HG02840 (cell line): ENCODE data around the gene CDH13.

Source experiments
- ATAC-seq: cut with Tn5 transposase; IDR thresholded peaks from one replicate; pipeline ENCODE4 v1.9.1; 2021; ENCODE audit warnings: mild to moderate bottlenecking, moderate library complexity, moderate number of reproducible peaks; ENCODE audit not compliant: unreplicated experiment, low FRiP score

The CDH13 gene

GRCh38 chr16:83609178-83609577 is 982.4 kb downstream of the CDH13 start:
- no peak for ATAC-seq

- ATAC-seq = no peak
Measured at GRCh38 chr16:83615141-83615952, 988.6 kb downstream of the CDH13 start.

- ATAC-seq = no peak
Measured at GRCh38 chr16:83615953-83616350, 989.2 kb downstream of the CDH13 start.

DNA sequence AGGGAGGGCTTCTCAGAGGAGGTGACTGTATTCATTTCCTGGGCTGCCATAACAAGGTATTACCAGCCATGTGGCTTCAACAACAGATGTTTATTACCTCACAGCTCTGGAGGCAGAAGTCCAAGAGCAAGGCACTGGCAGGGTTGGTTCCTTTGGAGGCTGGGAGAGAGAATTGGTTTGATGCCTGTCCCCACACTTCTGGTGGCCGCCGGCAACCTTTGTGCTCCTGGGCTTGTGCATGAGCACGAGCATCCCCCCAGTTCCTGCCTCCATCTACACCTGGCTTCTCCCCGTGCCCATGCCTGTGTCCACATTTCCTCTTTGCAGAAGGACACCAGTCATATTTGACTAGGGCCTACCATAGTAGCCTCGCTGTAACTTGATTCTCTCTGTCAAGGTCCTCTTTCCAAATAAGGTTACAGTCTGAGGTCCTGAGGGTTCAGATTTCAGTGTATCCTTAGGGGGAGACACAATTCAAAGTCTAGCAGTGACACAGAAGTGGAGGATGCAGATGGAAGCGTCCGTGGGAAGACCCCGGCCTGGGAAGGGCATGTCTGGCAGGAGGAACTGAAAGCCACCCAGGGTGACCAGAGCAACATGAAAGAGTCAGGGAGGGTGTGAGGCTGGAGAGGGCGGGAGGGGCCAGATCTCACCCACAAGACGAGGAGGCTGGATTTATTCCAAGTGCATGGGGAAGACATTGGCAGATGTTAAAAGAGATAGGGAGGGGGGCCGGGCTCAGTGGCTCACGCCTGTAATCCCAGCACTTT is 992.8 kb downstream of the CDH13 start:
- ATAC-seq = no peak

GRCh38 chr16:83622010-83622409 is 995.2 kb downstream of the CDH13 start:
- no peak for ATAC-seq

GRCh38 chr16:83623091-83623730 is 996.4 kb downstream of the CDH13 start:
- no peak for ATAC-seq

- ATAC-seq = no peak
Measured at GRCh38 chr16:83623892-83624291, 997.1 kb downstream of the CDH13 start.

DNA sequence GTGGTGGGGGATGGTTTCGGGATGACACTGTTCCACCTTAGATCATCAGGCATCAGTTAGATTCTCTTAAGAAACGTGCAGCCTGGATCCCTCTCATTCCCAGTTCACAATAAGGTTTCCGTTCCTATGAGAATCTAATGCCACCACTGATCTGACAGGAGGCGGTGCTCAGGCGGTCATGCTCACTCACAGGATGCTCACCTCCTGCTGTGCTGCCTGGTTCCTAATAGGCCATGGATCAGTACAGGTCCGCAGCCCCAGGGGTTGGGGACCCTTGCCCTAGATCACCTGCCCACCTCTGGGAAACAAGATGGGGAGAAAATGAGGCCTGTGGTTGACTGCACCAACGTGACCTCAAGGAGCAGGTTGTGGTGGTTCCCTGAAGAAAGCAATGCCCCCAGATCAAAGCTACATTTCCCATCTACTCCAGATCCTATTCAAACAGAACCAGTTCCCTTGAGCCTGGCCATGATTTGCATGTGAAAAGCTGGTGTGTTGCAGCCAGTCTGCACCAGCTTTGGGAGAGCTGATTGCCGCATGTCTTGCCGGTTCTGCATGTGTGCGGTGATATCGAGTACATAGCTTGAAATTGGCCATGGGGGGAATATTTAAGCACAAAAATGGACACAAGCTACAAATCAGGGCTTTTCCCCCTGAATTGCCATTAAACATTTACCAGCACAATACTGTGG is 997.8 kb downstream of the CDH13 start:
- ATAC-seq = no peak

DNA sequence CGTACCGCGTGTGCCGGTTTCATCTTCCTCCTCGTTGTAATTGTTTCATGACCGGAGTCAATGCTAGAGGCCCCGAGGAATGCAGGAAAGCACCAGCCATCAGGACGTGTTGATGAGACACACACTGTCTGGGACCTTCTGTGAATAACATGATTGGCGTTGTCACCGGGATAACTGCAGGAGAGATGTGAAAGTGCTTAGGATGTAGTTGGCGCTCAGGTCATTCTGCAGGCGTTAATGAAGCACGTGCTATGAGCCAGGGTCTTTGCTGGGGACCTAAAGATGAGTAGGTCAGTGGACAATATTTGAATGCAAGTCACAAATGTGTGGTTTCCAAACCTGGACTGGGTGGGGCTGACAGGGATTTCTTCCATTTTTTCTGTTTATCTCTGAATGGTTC is 999.4 kb downstream of the CDH13 start:
- no peak for ATAC-seq

DNA sequence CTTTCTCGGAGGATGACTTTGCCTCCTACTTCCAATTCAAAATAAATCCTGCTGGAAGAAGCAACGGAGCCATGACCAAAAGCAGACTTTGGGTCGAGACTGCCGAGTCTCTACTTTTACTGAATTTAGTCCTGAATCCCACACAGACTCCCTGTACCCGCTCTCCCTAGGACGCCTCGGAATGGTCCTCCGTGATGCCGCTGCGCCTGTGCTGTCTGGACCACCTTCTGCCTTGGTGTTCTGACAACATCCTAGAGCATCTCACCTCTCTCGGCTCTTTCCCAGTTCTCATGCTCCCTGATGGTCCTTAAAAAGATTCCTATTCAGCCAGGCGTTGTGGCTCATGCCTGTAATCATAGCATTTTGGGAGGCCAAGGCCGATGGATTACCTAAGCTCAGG is 999.9 kb downstream of the CDH13 start:
- ATAC-seq = no peak

GRCh38 chr16:83627996-83628395 is 1001.2 kb downstream of the CDH13 start:
- no peak for ATAC-seq

GRCh38 chr16:83629426-83629825 is 1002.7 kb downstream of the CDH13 start:
- no peak for ATAC-seq

DNA sequence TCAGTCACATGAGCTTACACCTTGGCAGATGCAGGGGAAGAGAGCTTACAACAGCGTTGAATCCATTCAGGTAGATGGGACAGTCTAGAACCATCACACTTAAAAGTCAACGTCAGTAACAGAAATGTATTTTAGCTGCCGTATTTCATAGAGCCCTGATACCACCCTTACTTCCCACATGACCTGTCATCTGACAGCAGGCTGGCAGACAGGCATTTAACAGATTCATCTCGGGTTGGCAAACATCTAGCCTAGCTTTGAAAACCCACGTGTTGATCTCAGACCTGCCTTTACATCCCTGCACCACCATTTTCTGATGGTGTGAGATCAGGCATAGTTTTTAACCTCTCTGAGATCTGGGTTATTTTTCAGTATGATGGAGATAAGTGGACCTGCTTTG is 1003.1 kb downstream of the CDH13 start:
- ATAC-seq = no peak

GRCh38 chr16:83630979-83631378 is 1004.2 kb downstream of the CDH13 start:
- ATAC-seq = no peak

- no peak for ATAC-seq
Measured at GRCh38 chr16:83633286-83633685, 1006.5 kb downstream of the CDH13 start.

DNA sequence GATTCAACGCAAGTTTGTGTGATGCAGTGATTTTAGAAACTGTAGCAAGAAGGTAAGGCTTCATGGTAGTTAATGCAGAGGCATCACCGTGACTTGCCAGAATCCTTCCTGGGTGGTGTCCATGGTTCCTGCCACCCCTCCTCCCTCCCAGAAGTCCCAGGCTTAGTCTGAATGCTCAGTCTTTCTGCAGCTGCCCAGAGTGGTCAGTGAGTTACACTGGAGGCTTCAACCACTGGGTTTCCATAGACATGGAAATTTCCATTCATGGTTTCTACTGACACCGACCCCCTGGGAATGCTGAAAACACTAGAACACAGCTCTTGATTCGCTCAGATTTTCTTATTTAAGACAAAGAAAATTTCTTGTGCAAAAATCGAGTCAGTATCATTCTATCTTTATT is 1021.6 kb downstream of the CDH13 start:
- ATAC-seq = no peak

DNA sequence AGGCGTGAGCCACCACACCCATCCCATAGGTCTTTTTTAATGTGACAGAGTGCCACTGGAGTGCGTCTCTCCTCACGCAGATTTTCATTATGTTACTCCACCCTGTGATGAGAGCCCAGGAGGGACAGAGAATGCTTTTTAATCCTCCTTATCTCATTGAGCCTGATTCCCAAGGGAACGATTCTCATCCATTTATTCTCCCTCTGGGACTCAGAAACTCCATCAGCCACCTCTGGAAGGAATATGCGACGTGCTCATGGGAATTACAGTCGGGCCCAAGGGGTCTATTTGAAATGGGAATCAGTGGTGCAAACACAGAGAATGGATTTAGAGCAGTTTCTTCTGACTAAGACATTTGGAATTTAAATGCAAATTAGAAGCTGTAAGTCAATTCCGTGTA is 1025.1 kb downstream of the CDH13 start:
- ATAC-seq = no peak

DNA sequence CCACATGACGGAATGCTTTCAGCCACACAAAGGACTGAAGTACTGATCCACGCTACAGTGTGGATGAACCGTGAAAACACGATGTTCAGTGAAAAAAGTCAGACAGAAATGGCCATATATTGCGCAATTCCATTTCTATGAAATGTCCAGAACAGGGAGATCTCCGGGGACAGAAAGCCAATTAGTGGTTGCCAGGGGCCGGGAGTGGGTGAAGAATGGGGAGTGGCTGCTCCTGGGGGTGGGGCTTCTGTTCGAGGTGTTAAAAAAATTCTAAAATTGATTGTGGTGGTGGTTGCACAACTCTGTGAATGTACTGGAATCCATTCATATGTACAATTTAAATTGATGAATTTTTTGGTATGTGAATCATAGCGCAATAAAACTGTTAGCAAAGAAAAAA is 1026.2 kb downstream of the CDH13 start:
- no peak for ATAC-seq

GRCh38 chr16:83653785-83654184 is 1027.0 kb downstream of the CDH13 start:
- ATAC-seq = no peak

DNA sequence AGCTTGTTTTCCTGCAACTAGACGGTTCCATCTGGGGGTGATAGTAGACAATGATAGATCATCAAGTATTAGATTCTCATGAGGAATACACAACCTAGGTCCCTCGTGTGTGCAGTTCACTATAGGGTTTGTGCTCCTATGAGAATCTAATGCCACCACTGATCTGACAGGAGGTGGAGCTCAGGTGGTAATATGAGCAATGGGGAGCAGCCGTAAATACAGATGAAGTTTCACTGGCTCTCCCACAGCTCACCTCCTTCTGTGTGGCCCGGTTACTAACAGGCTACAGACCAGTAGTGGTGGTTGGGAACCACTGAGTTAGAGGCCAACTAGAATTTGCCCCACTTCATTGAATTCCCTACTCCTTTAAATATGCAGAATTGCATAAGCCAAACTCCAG is 1033.5 kb downstream of the CDH13 start:
- ATAC-seq = no peak

GRCh38 chr16:83661656-83662055 is 1034.9 kb downstream of the CDH13 start:
- ATAC-seq = no peak
